CD4-positive, CD25-positive, alpha-beta regulatory T cell (primary cell): ENCODE results near the gene FAM43B. TPM values are rescaled to one million over a fixed set of nuclear protein-coding genes. Genes with fewer than 3 reads are reported as not detected.

Source experiments
- ATAC-seq, 2 donors: fragments of 150-1000 bp; cut with Tn5 transposase; one replicate each; pipeline ENCODE4 v1.10.0; 2021; ENCODE audit warnings: low read depth in 2 of 2, moderate number of reproducible peaks in 2 of 2, moderate library complexity in 1 of 2
- DNase-seq, 3 donors: peaks; one replicate each; pipeline versions ENCODE4 v3.0.0 to v3.0.0-alpha.2; 2012 to 2022; ENCODE audit warnings: mixed read lengths in 1 of 3
- H3K27ac ChIP-seq: one replicate; pipeline ENCODE4 v1.7.0; 2013; ENCODE audit warnings: mild to moderate bottlenecking, low read length; ENCODE audit not compliant: insufficient read depth, poor library complexity, severe bottlenecking
- H3K27me3 ChIP-seq: one replicate; pipeline ENCODE4 v1.7.0; 2013; ENCODE audit warnings: low read length; ENCODE audit not compliant: control insufficient read depth, insufficient read depth
- H3K36me3 ChIP-seq: one replicate; pipeline ENCODE4 v1.7.0; 2013; ENCODE audit warnings: mild to moderate bottlenecking, low read length, moderate library complexity; ENCODE audit not compliant: control insufficient read depth, insufficient read depth
- H3K4me1 ChIP-seq: 2 replicates; pipeline ENCODE4 v1.7.0; 2013; ENCODE audit warnings: mild to moderate bottlenecking, low read length; ENCODE audit not compliant: insufficient read depth, control insufficient read depth, poor library complexity, severe bottlenecking
- H3K4me3 ChIP-seq: one replicate; pipeline ENCODE4 v1.7.0; 2013; ENCODE audit warnings: low read depth, mild to moderate bottlenecking, low read length, moderate library complexity
- H3K9me3 ChIP-seq, 2 experiments: 1 replicate in 1 of 2; 2 replicates in 1 of 2; pipeline ENCODE4 v1.7.0; 2013; ENCODE audit warnings: low read length in 2 of 2, mild to moderate bottlenecking in 1 of 2, moderate library complexity in 1 of 2; ENCODE audit not compliant: control insufficient read depth in 2 of 2
- H3K27ac Mint-ChIP-seq, 3 donors: one replicate each; pipeline ENCODE4 v1.8.0; 2020 to 2022; ENCODE audit warnings: mild to moderate bottlenecking in 3 of 3, mixed read lengths in 3 of 3, moderate library complexity in 2 of 3
- H3K27me3 Mint-ChIP-seq: one replicate; pipeline ENCODE4 v1.8.0; 2022; ENCODE audit warnings: mild to moderate bottlenecking, mixed read lengths
- H3K36me3 Mint-ChIP-seq: one replicate; pipeline ENCODE4 v1.8.0; 2020; ENCODE audit warnings: mixed read lengths
- H3K4me1 Mint-ChIP-seq, 4 donors: one replicate each; pipeline ENCODE4 v1.8.0; 2020 to 2022; ENCODE audit warnings: mixed read lengths in 4 of 4, mild to moderate bottlenecking in 1 of 4
- H3K4me3 Mint-ChIP-seq, 4 donors: one replicate each; pipeline ENCODE4 v1.8.0; 2020 to 2022; ENCODE audit warnings: mild to moderate bottlenecking in 4 of 4, mixed read lengths in 4 of 4, moderate library complexity in 3 of 4
- H3K9me3 Mint-ChIP-seq, 7 donors: one replicate each; pipeline ENCODE4 v1.8.0; 2020 to 2022; ENCODE audit warnings: mixed read lengths in 7 of 7, mild to moderate bottlenecking in 3 of 7, moderate library complexity in 2 of 7
- polyA plus RNA-seq, 4 donors: library from polyadenylated mRNA; unstranded; fragments of 300-500 nt; fragmentation: Illumina TruSeq; gene quantifications; one replicate each; pipeline ENCODE4 v1.2.3, GENCODE V29; 2021
- total RNA-seq: library from RNA; stranded (reverse); gene quantifications from one replicate; pipeline ENCODE4 v1.2.3, GENCODE V29; 2022

Gene FAM43B
- total and polyA plus RNA-seq, 5 donors from 2014 or later = not detected

GRCh38 chr1:20534659-20535417 lies 17.5 kb upstream of the FAM43B start:
- Histone ChIP-seq H3K27ac (no peak overlapping the region), H3K9me3 (no peaks in the 10 kb centered on the region), H3K4me1 (no peaks in the 10 kb centered on the region), H3K27me3 (peaks cover 5% of the 10 kb centered on the region), H3K4me3 (no peak overlapping the region), H3K36me3 (no peaks in the 10 kb centered on the region)
- Mint-ChIP-seq H3K36me3 (no peaks in the 10 kb centered on the region), H3K9me3 (peaks cover 0 to 1% (median 0%) of the 10 kb centered on the region in 7 donors), H3K4me1 (no peaks in the 10 kb centered on the region), H3K27me3 (peaks cover 22% of the 10 kb centered on the region), H3K27ac (peak overlapping the region in 1 of 3 donors; percentile 23), H3K4me3 (no peak overlapping the region)
- no peak for DNase-seq
- no peak for ATAC-seq

DNA sequence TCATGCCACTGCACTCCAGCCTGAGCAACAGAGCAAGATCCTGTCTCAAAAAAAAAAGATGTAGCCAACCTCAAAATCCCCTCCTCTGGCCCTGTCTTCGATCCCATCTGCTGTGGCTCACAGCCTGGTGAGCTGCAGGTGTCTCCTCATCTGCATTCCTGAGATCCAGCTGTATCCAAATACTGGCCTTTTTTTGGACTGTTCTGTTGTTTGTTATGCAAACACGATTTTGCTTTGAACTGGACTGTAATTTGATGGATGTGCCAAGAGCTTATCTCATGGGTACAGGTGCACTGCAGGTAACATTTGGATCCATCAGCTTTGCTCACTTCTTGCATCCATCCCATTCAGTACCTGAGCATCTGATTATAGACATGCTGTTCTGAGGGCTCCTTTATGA lies 14.1 kb upstream of the FAM43B start:
- Mint-ChIP-seq H3K27ac (no peak overlapping the region), H3K4me1 (no peaks in the 10 kb centered on the region), H3K4me3 (no peak overlapping the region), H3K9me3 (peaks cover 0 to 2% (median 0%) of the 10 kb centered on the region in 7 donors), H3K36me3 (no peaks in the 10 kb centered on the region), H3K27me3 (peaks cover 14% of the 10 kb centered on the region)
- no peak for DNase-seq
- ATAC-seq = no peak
- H3K4me1 ChIP-seq = no peaks in the 10 kb centered on the region
- H3K27me3 ChIP-seq = peaks cover 3% of the 10 kb centered on the region
- H3K27ac ChIP-seq = no peak overlapping the region
- H3K4me3 ChIP-seq = no peak overlapping the region
- H3K36me3 ChIP-seq = no peaks in the 10 kb centered on the region
- H3K9me3 ChIP-seq = no peaks in the 10 kb centered on the region

DNA sequence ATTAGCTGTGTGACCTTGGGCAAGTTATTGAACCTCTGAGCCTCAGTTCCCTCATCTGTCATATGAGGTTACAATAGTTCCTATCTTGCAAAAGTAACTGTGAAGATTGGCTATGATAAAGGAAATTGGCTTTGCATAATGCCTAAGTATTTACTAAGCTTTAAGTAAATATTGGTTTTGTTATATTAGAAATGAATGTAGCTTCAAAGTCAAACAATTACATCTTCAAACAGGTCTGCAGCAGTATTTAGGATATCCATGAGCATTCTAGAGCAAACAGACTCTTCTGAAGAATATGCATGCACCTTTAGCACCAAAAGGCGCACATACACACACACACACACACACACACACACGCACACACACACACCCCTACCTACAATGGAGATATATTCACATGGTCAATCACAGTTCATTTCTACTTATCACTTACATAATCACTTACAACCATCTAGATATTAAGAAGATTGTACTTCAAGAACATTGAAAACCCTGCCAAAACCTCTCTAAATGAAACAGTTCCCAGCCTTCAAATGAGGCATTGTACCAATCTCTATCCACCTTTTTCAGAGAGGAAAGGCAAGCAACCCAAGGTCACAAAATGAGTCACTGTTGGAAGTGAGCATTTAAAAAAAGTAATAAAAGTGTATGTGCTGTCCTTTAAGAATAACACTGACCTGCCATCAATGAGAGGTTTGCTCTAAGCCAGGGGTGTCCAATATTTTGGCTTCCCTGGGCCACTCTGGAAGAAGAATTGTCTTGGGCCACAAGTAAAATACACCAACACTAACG lies 13.4 kb upstream of the FAM43B start:
- H3K36me3 Mint-ChIP-seq = no peaks in the 10 kb centered on the region
- H3K36me3 ChIP-seq = no peaks in the 10 kb centered on the region
- H3K27me3 ChIP-seq = peaks cover 3% of the 10 kb centered on the region
- H3K9me3 Mint-ChIP-seq = peaks cover 0 to 2% (median 0%) of the 10 kb centered on the region in 7 donors
- H3K4me3 Mint-ChIP-seq = no peak overlapping the region
- no peaks in the 10 kb centered on the region for H3K4me1 ChIP-seq
- no peaks in the 10 kb centered on the region for H3K9me3 ChIP-seq
- H3K4me1 Mint-ChIP-seq = no peaks in the 10 kb centered on the region
- peaks cover 13% of the 10 kb centered on the region for H3K27me3 Mint-ChIP-seq
- DNase-seq (no peak), ATAC-seq (no peak)
- H3K27ac Mint-ChIP-seq = no peak overlapping the region
- no peak overlapping the region for H3K27ac ChIP-seq
- no peak overlapping the region for H3K4me3 ChIP-seq

DNA sequence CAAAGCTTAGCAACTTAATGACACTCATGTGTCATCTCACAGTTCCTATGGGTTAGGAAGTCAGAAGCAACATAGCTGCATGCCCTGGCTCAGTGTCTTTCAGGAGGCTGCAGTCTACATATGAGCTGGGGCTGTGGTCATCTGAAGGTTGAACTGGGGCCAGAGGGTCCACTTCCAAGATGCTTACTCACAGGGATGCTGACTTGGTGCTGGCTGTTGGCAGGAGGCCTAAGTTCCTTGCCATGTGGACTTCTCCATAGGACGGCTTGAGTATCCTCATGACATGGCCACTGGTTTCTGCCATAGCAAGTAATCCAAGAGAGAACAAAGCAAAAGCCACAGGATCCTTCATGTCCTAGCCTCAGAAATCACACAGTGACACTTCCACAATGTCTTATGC lies 12.1 kb upstream of the FAM43B start:
- Mint-ChIP-seq H3K27ac (no peak overlapping the region), H3K9me3 (peaks cover 0 to 2% (median 0%) of the 10 kb centered on the region in 7 donors), H3K27me3 (peaks cover 6% of the 10 kb centered on the region), H3K4me1 (no peaks in the 10 kb centered on the region), H3K4me3 (no peak overlapping the region), H3K36me3 (no peaks in the 10 kb centered on the region)
- DNase-seq (no peak), ATAC-seq (no peak)
- Histone ChIP-seq H3K27me3 (peaks cover 3% of the 10 kb centered on the region), H3K9me3 (no peaks in the 10 kb centered on the region), H3K27ac (no peak overlapping the region), H3K36me3 (no peaks in the 10 kb centered on the region), H3K4me3 (no peak overlapping the region), H3K4me1 (no peaks in the 10 kb centered on the region)

DNA sequence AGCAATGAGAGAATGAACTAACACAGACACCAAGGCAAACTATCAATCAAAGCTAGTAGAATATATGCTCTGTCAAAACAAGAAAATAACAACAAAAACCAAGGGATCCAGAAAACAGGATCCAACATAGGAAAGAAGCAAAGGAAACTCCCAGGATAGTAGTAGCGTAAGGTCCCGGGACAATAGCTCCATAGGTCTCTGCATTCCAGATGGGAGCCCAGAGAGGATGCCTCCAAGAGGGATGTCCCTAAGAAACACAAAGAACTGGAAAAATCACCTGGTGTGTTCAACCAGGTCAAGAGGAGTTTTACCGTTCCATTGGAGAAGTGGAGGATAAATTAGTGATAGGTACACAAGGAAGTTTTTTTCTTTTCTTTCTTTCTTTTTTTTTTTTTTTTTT lies 5.7 kb upstream of the FAM43B start:
- peaks cover 0 to 2% (median 0%) of the 10 kb centered on the region in 4 donors for H3K4me1 Mint-ChIP-seq
- H3K9me3 Mint-ChIP-seq = peaks cover 0 to 2% (median 0%) of the 10 kb centered on the region in 7 donors
- peaks cover 6% of the 10 kb centered on the region for H3K27me3 ChIP-seq
- H3K27me3 Mint-ChIP-seq = peaks cover 47% of the 10 kb centered on the region
- H3K27ac Mint-ChIP-seq = no peak overlapping the region
- H3K9me3 ChIP-seq = no peaks in the 10 kb centered on the region
- DNase-seq = no peak
- H3K4me3 ChIP-seq = no peak overlapping the region
- H3K4me3 Mint-ChIP-seq = no peak overlapping the region
- no peaks in the 10 kb centered on the region for H3K36me3 ChIP-seq
- ATAC-seq = no peak
- H3K36me3 Mint-ChIP-seq = no peaks in the 10 kb centered on the region
- no peak overlapping the region for H3K27ac ChIP-seq
- H3K4me1 ChIP-seq = no peaks in the 10 kb centered on the region

- H3K9me3 ChIP-seq = no peaks in the 10 kb centered on the region
- Mint-ChIP-seq H3K4me3 (no peak overlapping the region), H3K9me3 (no peaks in the 10 kb centered on the region), H3K36me3 (no peaks in the 10 kb centered on the region), H3K27ac (no peak overlapping the region), H3K4me1 (peaks cover 0 to 2% (median 0%) of the 10 kb centered on the region in 4 donors), H3K27me3 (peaks cover 54% of the 10 kb centered on the region)
- DNase-seq (no peak), ATAC-seq (no peak)
- no peaks in the 10 kb centered on the region for H3K36me3 ChIP-seq
- no peaks in the 10 kb centered on the region for H3K4me1 ChIP-seq
- no peak overlapping the region for H3K4me3 ChIP-seq
- H3K27me3 ChIP-seq = peaks cover 6% of the 10 kb centered on the region
- no peak overlapping the region for H3K27ac ChIP-seq
These were observed 1.2 kb upstream of the FAM43B start for GRCh38 chr1:20551161-20551560.

DNA sequence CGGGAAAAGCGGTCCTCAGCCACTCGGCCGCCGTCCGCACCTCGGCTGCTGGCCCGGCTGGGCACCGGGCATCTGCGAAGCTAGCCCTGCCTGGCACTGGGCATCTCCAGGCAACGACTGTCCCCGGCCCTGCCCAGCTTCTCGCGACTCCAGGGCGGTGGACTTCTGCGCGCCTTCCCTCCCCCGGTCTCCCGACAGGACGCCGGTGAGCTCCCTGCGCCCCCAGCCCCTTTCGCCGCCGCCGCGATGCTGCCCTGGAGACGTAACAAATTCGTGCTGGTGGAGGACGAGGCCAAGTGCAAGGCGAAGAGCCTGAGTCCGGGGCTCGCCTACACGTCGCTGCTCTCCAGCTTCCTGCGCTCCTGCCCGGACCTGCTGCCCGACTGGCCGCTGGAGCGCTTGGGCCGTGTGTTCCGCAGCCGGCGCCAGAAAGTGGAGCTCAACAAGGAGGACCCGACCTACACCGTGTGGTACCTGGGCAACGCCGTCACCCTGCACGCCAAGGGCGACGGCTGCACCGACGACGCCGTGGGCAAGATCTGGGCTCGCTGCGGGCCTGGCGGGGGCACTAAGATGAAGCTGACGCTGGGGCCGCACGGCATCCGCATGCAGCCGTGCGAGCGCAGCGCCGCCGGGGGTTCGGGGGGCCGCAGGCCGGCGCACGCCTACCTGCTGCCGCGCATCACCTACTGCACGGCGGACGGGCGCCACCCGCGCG lies 514 bp downstream of the FAM43B start:
- Mint-ChIP-seq H3K4me1 (peaks cover 0 to 2% (median 0%) of the 10 kb centered on the region in 4 donors), H3K36me3 (no peaks in the 10 kb centered on the region), H3K27ac (no peak overlapping the region), H3K9me3 (no peaks in the 10 kb centered on the region), H3K4me3 (no peak overlapping the region), H3K27me3 (peaks cover 46% of the 10 kb centered on the region)
- no peaks in the 10 kb centered on the region for H3K9me3 ChIP-seq
- ATAC-seq = no peak
- H3K4me3 ChIP-seq = no peak overlapping the region
- H3K36me3 ChIP-seq = no peaks in the 10 kb centered on the region
- no peak overlapping the region for H3K27ac ChIP-seq
- peaks cover 6% of the 10 kb centered on the region for H3K27me3 ChIP-seq
- DNase-seq = peak in 1 of 3 donors; percentile 2
- no peaks in the 10 kb centered on the region for H3K4me1 ChIP-seq
